GM10248 (cell line): ENCODE results near the gene SH2D3C.

Source experiments
- CTCF ChIA-PET: fragments of 300-600 bp; sonication (Branson Sonifier 250); formaldehyde crosslinking; extraction: SDS; loops from one replicate; lab custom pipeline; 2021; ENCODE audit warnings: antibody characterized with exemption; lab: Yijun Ruan, JAX
- POLR2A ChIA-PET: fragments of 350-650 bp; sonication (Branson Sonifier 250); formaldehyde crosslinking; extraction: SDS; loops from one replicate; lab custom pipeline; 2020; ENCODE audit warnings: antibody characterized with exemption; lab: Yijun Ruan, JAX
- DNase-seq: peaks from one replicate; pipeline ENCODE4 v3.0.0; 2012; ENCODE audit errors: extremely low spot score
- CTCF ChIP-seq: IDR thresholded peaks from 2 replicates; pipeline ENCODE4 v1.5.1; 2012; ENCODE audit warnings: mild to moderate bottlenecking, low read depth; ENCODE audit errors: extremely low read depth, missing control alignments, control extremely low read depth

SH2D3C gene

GRCh38 chr9:127801955-127802575 lies 23.6 kb upstream of the SH2D3C start:
- ChIA-PET POLR2A (interaction anchor here (1.0 to 1.1 kb wide), 3 partner anchors 10 to 59 kb away, joined by 3 to 5 read pairs (median 4); no protein-coding TSS in a partner anchor), CTCF (interaction anchor here (0.7 to 2.1 kb wide), 7 partner anchors 10 to 120 kb away, joined by 3 to 12 read pairs (median 4); partner anchors contain the start of genes CDK9, SH2D3C and TOR2A)
- DNase-seq: no peak
- TF ChIP-seq CTCF: no peak

- DNase-seq: no peak
- POLR2A ChIA-PET: interaction anchor here (0.6 to 1.7 kb wide), 5 partner anchors 12 to 179 kb away, joined by 3 to 6 read pairs (median 4); partner anchors contain the start of gene CDK9
- CTCF ChIA-PET: interaction anchor here (3.6 kb wide), 1 partner anchor 10 kb away, joined by 21 read pairs; the partner anchor contains the start of gene CDK9
- no peak for TF ChIP-seq CTCF
Observed at GRCh38 chr9:127796852-127797370, 18.4 kb upstream of the SH2D3C start.

- ChIA-PET CTCF (interaction anchor here (1.1 to 3.6 kb wide), 3 partner anchors 10 to 125 kb away, joined by 3 to 21 read pairs (median 3); partner anchors contain the start of gene CDK9), POLR2A (interaction anchor here (0.6 to 1.7 kb wide), 4 partner anchors 11 to 102 kb away, joined by 3 to 6 read pairs (median 4); partner anchors contain the start of gene CDK9)
- no peak for TF ChIP-seq CTCF
- no peak for DNase-seq
Observed at GRCh38 chr9:127796225-127796813, 17.9 kb upstream of the SH2D3C start.

- POLR2A ChIA-PET: no interaction called here
Observed at GRCh38 chr9:127794001-127794791, 15.7 kb upstream of the SH2D3C start.

GRCh38 chr9:127793093-127793708 lies 14.7 kb upstream of the SH2D3C start:
- ChIA-PET POLR2A (interaction anchor here (0.6 to 1.6 kb wide), 2 partner anchors 77 to 123 kb away, joined by 4 to 6 read pairs; partner anchors contain the start of gene ST6GALNAC4), CTCF (interaction anchor here (0.8 to 2.1 kb wide), 9 partner anchors 8 to 129 kb away, joined by 3 to 9 read pairs (median 4); partner anchors contain the start of gene TOR2A)

More at GRCh38 chr9:127794001-127794791, 15.7 kb upstream of the SH2D3C start:
- no peak for TF ChIP-seq CTCF
- CTCF ChIA-PET: interaction anchor here (1.2 to 2.1 kb wide), 3 partner anchors 8 to 128 kb away, joined by 4 to 9 read pairs (median 6); partner anchors contain the start of gene CDK9
- no peak for DNase-seq

More at GRCh38 chr9:127793093-127793708, 14.7 kb upstream of the SH2D3C start:
- no peak for DNase-seq
- no peak for TF ChIP-seq CTCF
